HEK293 (cell line): ENCODE results near the gene MACO1.

Source experiments
- FEZF1 ChIP-seq: fragments of 450-650 bp; formaldehyde crosslinking; IDR thresholded peaks from 2 replicates; pipeline ENCODE4 v1.5.1; 2016; ENCODE audit warnings: missing biosample characterization, missing genetic modification characterization
- GLIS2 ChIP-seq: fragments of 450-650 bp; formaldehyde crosslinking; IDR thresholded peaks from 2 replicates; pipeline ENCODE4 v1.5.1; 2016; ENCODE audit warnings: missing biosample characterization, missing genetic modification characterization
- MEIS1 ChIP-seq: sonication (generic); formaldehyde crosslinking; IDR thresholded peaks from 2 replicates; pipeline ENCODE4 v1.8.1; 2022; ENCODE audit warnings: missing genetic modification reagents, mild to moderate bottlenecking, borderline replicate concordance
- PATZ1 ChIP-seq: fragments of 450-650 bp; formaldehyde crosslinking; IDR thresholded peaks from 2 replicates; pipeline ENCODE4 v1.5.1; 2016; ENCODE audit warnings: missing biosample characterization, missing genetic modification characterization
- PRDM6 ChIP-seq: fragments of 450-650 bp; formaldehyde crosslinking; IDR thresholded peaks from 2 replicates; pipeline ENCODE4 v1.5.1; 2017; ENCODE audit warnings: missing biosample characterization, missing genetic modification characterization
- REPIN1 ChIP-seq: fragments of 450-650 bp; formaldehyde crosslinking; IDR thresholded peaks from 2 replicates; pipeline ENCODE4 v1.5.1; 2017; ENCODE audit warnings: missing biosample characterization, missing genetic modification characterization, low read depth
- TRIM28 ChIP-seq: IDR thresholded peaks from 2 replicates; pipeline ENCODE4 v1.6.1; 2011; ENCODE audit warnings: low read length, control low read depth, borderline replicate concordance
- YY2 ChIP-seq: fragments of 450-650 bp; formaldehyde crosslinking; IDR thresholded peaks from 2 replicates; pipeline ENCODE4 v1.5.1; 2016; ENCODE audit warnings: missing biosample characterization, missing genetic modification characterization
- ZBTB10 ChIP-seq: fragments of 450-650 bp; formaldehyde crosslinking; IDR thresholded peaks from 2 replicates; pipeline ENCODE4 v1.5.1; 2016; ENCODE audit warnings: missing biosample characterization, missing genetic modification characterization
- ZBTB8A ChIP-seq: fragments of 450-650 bp; formaldehyde crosslinking; IDR thresholded peaks from 2 replicates; pipeline ENCODE4 v1.5.1; 2016; ENCODE audit warnings: missing biosample characterization, missing genetic modification characterization
- ZEB2 ChIP-seq: fragments of 450-650 bp; formaldehyde crosslinking; IDR thresholded peaks from 2 replicates; pipeline ENCODE4 v1.5.1; 2016; ENCODE audit warnings: missing biosample characterization, missing genetic modification characterization
- ZNF140 ChIP-seq: fragments of 450-650 bp; formaldehyde crosslinking; IDR thresholded peaks from 2 replicates; pipeline ENCODE4 v1.5.1; 2016; ENCODE audit warnings: missing biosample characterization, missing genetic modification characterization
- ZNF274 ChIP-seq, 2 experiments: fragments of 200-500 bp in 1 of 2; fragments of 450-650 bp in 1 of 2; sonication (Bioruptor generic) in 1 of 2; formaldehyde crosslinking in 1 of 2; IDR thresholded peaks; 2 replicates each; pipeline versions ENCODE4 v1.5.1 to v1.6.1; 2014 to 2016; ENCODE audit warnings: borderline replicate concordance in 1 of 2, inconsistent platforms in 1 of 2, low read length in 1 of 2, missing biosample characterization in 1 of 2, missing genetic modification characterization in 1 of 2
- ZNF518A ChIP-seq: fragments of 450-650 bp; formaldehyde crosslinking; conservative IDR thresholded peaks from 2 replicates; pipeline ENCODE4 v1.5.1; 2016; ENCODE audit warnings: low read depth, missing biosample characterization, missing genetic modification characterization
- ZNF529 ChIP-seq: fragments of 450-650 bp; formaldehyde crosslinking; IDR thresholded peaks from 2 replicates; pipeline ENCODE4 v1.5.1; 2017; ENCODE audit warnings: missing genetic modification characterization, missing biosample characterization; ENCODE audit not compliant: insufficient replicate concordance
- ZNF658 ChIP-seq: fragments of 450-650 bp; formaldehyde crosslinking; IDR thresholded peaks from 2 replicates; pipeline ENCODE4; 2016; ENCODE audit warnings: missing biosample characterization, missing genetic modification characterization
- ZNF677 ChIP-seq: fragments of 450-650 bp; IDR thresholded peaks from 2 replicates; pipeline ENCODE4 v1.5.0; 2018; ENCODE audit warnings: missing biosample characterization, mild to moderate bottlenecking, missing genetic modification characterization, moderate library complexity
- TF ChIP-seq, protein P1 (sequence below): fragments of 450-650 bp; formaldehyde crosslinking; IDR thresholded peaks from 2 replicates; pipeline ENCODE4 v1.5.1; 2017; ENCODE audit warnings: missing biosample characterization, mild to moderate bottlenecking, missing genetic modification characterization, moderate library complexity
- TF ChIP-seq, protein P2 (sequence below): fragments of 450-650 bp; formaldehyde crosslinking; IDR thresholded peaks from 2 replicates; pipeline ENCODE4 v1.5.1; 2017; ENCODE audit warnings: missing biosample characterization, missing genetic modification characterization
- TF ChIP-seq, protein P3 (sequence below): fragments of 450-650 bp; formaldehyde crosslinking; IDR thresholded peaks from 2 replicates; pipeline ENCODE4 v1.5.1; 2016; ENCODE audit warnings: missing biosample characterization, missing genetic modification characterization

The MACO1 gene

GRCh38 chr1:25430073-25430966 is at the start of gene MACO1 (continued):
- no peak for TF ChIP-seq TRIM28
- TF ChIP-seq ZNF529 (tag by site-specific recombination), result no peak
- no peak for TF ChIP-seq FEZF1 (tag by site-specific recombination)
- TF ChIP-seq ZNF274 (IDR thresholded peaks at IDR 0.05; ENCODE audit: low read length), result no peak
- no peak for TF ChIP-seq ZNF274 (tag by site-specific recombination; IDR thresholded peaks at IDR 0.05; ENCODE audit: borderline replicate concordance)
- TF ChIP-seq YY2 (tag by site-specific recombination), result no peak
- TF ChIP-seq ZBTB10 (tag by site-specific recombination), result peak; percentile 64; the same call in 1 of the 2 replicates
- TF ChIP-seq MEIS1 (CRISPR knock-in tag), result no peak
- TF ChIP-seq ZNF677 (tag by site-specific recombination), result 0 out of 2 replicates have a peak, but pooled peaks have one; percentile 48
- TF ChIP-seq ZEB2, result peak; percentile 66
- TF ChIP-seq, protein P1, sequence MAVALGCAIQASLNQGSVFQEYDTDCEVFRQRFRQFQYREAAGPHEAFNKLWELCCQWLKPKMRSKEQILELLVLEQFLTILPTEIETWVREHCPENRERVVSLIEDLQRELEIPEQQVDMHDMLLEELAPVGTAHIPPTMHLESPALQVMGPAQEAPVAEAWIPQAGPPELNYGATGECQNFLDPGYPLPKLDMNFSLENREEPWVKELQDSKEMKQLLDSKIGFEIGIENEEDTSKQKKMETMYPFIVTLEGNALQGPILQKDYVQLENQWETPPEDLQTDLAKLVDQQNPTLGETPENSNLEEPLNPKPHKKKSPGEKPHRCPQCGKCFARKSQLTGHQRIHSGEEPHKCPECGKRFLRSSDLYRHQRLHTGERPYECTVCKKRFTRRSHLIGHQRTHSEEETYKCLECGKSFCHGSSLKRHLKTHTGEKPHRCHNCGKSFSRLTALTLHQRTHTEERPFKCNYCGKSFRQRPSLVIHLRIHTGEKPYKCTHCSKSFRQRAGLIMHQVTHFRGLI, result no peak
- TF ChIP-seq GLIS2 (tag by site-specific recombination), result peak; percentile 96
- TF ChIP-seq ZNF140 (tag by site-specific recombination), result no peak
- TF ChIP-seq, protein P2, sequence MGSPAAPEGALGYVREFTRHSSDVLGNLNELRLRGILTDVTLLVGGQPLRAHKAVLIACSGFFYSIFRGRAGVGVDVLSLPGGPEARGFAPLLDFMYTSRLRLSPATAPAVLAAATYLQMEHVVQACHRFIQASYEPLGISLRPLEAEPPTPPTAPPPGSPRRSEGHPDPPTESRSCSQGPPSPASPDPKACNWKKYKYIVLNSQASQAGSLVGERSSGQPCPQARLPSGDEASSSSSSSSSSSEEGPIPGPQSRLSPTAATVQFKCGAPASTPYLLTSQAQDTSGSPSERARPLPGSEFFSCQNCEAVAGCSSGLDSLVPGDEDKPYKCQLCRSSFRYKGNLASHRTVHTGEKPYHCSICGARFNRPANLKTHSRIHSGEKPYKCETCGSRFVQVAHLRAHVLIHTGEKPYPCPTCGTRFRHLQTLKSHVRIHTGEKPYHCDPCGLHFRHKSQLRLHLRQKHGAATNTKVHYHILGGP (tag by site-specific recombination), result no peak
- TF ChIP-seq PRDM6 (tag by site-specific recombination), result no peak
- no peak for TF ChIP-seq ZBTB8A (tag by site-specific recombination)
- no peak; the same call in 1 of the 2 replicates for TF ChIP-seq REPIN1
- TF ChIP-seq ZNF518A (tag by site-specific recombination), result no peak
- TF ChIP-seq PATZ1 (tag by site-specific recombination), result peak; percentile 48
- TF ChIP-seq, protein P3, sequence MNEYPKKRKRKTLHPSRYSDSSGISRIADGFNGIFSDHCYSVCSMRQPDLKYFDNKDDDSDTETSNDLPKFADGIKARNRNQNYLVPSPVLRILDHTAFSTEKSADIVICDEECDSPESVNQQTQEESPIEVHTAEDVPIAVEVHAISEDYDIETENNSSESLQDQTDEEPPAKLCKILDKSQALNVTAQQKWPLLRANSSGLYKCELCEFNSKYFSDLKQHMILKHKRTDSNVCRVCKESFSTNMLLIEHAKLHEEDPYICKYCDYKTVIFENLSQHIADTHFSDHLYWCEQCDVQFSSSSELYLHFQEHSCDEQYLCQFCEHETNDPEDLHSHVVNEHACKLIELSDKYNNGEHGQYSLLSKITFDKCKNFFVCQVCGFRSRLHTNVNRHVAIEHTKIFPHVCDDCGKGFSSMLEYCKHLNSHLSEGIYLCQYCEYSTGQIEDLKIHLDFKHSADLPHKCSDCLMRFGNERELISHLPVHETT (tag by site-specific recombination), result 0 out of 2 replicates have a peak, but pooled peaks have one; percentile 35
- TF ChIP-seq ZNF658 (tag by site-specific recombination), result no peak
